ENCODE results near the gene RALGPS2.
"Not testable (repeated sequence)": the region's sequence is repeated elsewhere in the genome, so short reads cannot be mapped to it uniquely, and the experiment has no call there.

Gene RALGPS2

GRCh38 chr1:178784131-178784536, 59.1 kb downstream of the RALGPS2 start:
- no peak for DNase-seq

GRCh38 chr1:178792394-178792793, 67.3 kb downstream of the RALGPS2 start:
- no peak for DNase-seq

GRCh38 chr1:178796013-178796412, 71.0 kb downstream of the RALGPS2 start:
- no peak for DNase-seq

DNA sequence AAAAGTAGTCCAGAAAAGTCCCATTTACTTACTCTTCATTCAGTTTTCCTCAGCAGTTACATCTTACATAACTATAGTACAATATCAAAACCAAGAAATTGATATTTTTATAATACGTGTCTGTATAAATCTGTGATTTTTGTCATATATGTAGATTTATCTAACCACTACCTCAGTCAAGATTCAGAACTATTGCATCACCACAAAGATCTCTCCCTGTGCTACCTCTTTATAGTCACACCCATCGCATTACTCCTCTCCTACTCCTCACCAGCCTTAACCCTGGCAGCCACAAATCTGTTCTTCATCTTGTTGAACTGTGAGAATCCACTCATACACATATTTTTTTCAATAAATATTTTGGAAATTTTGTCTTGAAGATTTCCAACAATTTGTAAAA, 72.5 kb downstream of the RALGPS2 start:
- no peak for DNase-seq

DNA sequence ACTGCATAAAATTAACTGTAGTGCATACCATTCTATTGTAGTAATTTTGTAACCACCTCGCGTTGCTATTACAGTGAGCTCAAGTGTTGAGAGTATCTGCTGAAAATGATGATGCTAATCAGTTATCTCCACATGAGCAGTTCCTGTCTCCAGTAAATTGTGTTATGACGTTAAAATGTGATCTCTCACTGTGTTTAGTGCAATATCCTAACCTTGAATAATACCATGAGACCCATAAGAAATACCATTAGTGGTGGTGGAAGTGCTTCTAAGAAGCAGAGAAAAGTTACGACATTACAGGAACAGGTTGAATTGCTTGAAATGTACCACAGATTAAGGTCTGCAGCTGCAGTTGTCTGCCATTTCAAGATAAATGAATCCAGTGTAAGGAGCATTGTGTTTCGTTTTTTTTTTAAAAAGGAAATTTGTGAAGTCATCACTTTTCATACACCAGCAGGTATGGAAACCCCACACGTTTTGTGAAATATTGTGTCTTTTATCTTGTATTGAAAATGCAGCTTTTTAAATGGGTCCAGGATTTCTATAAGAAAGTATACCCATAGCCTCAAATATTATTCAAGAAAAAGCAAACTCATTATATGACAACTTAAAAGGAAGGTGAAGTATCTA, 73.3 kb downstream of the RALGPS2 start:
- DNase-seq: no peak

GRCh38 chr1:178802873-178803272, 77.8 kb downstream of the RALGPS2 start:
- DNase-seq: no peak

DNA sequence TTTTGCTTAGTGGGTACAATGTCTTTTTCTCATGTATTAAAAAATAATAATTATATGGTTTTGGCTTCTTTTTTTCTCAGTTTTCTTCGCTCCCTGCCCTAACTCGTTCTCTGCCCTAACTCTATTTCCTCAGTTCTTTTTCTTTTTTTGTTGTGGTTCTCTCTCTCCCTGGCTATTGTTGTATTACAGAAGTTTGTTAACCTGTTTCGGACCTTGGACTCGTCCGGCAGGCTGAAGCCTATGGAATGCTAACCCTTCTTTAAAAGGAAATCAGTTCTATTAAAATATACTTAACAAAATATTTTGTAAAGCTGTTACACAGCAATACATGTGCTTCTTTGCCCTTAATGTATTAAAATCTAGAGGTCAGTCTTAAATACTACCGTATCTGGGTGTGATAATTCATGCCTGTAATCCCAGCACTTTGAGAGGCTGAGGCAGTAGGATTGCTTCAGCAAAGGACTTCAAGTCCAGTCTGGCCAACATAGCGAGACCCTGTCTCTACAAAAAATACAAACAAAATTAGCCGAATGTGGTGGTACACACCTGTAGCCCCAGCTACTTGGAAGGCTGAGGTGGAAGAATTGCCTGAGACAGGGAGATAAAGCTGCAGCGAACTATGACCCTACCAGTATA, 81.7 kb downstream of the RALGPS2 start:
- DNase-seq: no peak

DNA sequence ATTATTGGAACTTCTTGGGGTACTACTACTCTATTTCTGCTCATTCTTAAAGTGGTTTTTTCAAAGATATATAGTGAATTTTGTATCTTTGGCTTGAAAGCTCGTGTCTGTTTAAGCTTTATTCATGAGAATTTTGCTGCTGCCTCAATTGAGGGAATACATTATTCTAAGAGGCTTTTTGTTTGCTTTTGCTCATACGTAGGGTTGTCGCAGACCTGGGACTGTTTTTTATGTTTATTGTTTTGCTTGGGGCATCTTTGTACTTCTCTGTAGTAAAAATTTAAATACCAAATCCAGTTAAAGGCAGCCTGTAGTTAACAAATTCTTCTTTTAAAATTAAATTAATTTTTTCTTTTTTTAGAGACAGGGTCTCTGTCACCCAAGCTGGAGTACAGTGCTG, 83.5 kb downstream of the RALGPS2 start:
- no peak for DNase-seq

GRCh38 chr1:178810585-178810984, 85.5 kb downstream of the RALGPS2 start:
- DNase-seq: no peak

DNA sequence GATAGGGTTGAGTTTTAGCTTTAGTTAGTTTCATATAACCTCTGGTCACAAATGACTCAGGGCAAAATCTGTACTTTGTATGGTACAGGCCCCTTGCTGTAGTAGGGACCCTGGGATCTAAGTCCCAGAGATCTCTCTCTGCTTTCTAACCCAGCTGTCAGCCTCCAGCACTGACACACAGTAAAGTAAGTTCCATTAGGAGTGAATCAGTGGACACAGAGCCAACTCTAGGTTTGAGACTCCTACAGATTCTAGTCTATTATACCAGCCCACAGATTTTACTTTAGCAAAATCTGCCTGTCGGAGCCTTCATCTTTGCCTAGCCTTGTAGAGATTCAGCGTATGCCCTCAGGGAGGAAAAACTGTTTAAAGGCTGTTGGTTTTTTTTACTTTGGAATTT, 93.4 kb downstream of the RALGPS2 start:
- no peak for DNase-seq

- no peak for DNase-seq
Observed at GRCh38 chr1:178819123-178819522, 94.1 kb downstream of the RALGPS2 start.

GRCh38 chr1:178821134-178821866, 96.3 kb downstream of the RALGPS2 start:
- peak; percentile 41 for DNase-seq

- DNase-seq: no peak
Observed at GRCh38 chr1:178825167-178825566, 100.1 kb downstream of the RALGPS2 start.

DNA sequence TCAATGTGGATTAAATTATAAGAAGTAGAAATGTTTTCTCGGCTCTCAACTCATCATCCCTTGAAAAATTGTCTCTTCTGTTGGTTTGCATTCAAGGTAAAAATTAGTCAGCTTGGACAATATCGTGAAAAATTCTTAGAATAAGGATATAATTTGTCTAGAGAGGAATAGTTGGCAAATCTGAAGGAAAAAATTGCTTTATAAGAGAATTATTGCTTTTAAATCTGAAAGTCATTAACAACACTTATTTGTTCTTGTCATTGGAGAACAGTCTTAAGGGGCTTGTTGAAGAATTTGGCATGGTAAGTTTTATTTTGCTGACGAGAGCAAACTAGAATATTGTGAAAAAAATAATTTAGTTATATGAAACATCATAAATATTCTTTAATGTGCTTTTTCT, 119.4 kb downstream of the RALGPS2 start:
- no peak for DNase-seq

DNA sequence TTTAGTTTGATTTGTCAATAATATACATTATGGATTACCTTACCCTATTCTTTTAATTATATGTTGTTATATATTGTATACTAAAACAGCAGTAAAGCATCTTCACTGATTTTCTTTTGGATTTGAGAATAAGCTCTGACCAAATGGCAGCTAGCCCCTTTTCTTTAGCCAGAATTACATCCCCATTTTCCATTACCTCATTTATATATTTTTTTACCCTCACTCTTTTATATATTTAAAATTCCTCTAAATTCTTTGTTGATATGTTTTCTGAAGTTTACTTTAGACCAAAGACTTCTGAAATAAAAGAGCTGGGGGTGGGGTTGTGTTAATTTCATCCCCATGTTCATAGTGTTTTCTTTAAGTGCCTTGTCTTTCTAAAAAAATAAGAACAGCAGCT, 121.3 kb downstream of the RALGPS2 start:
- no peak for DNase-seq

- DNase-seq: no peak
Observed at GRCh38 chr1:178847396-178847849, 122.4 kb downstream of the RALGPS2 start.

DNA sequence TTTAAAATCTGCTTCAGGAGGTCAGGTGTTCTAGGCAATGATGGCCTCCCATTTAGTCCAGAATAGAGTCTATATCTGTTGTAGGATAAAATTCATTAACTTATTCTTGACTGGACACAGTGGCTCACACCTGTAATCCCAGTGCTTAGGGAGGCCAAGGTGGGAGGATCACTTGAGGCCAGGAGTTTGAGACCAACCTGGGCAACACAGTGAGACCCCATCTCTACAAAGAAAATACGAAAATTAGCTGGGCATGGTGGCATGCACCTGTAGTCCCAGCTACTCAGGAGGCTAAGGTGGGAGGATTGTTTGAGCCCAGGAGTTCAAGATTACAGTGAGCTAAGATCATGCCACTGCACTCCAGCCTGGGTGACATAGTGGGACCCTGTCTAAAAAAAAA, 122.9 kb downstream of the RALGPS2 start:
- DNase-seq: not testable (repeated sequence)

DNA sequence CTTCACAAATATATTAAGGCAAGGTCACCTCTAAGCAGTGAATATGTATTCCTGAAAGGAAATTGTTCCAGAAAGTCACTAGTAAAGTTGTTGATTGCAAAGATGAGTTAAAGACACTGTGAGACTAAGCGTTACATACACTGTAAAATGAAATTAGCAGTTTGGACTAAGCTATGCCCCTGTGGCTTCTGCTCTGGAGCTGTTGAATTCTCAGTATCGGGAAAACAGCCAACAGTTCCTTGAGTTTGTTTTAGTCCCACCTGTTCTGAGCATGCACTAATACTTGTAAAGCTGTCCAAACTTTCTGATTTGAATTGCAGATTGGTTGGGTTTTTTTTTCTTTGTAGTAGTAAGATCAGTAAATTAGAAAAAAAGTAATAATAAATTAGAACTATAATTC, 124.9 kb downstream of the RALGPS2 start:
- DNase-seq: no peak

- no peak for DNase-seq
Observed at GRCh38 chr1:178857126-178857525, 132.1 kb downstream of the RALGPS2 start.

DNA sequence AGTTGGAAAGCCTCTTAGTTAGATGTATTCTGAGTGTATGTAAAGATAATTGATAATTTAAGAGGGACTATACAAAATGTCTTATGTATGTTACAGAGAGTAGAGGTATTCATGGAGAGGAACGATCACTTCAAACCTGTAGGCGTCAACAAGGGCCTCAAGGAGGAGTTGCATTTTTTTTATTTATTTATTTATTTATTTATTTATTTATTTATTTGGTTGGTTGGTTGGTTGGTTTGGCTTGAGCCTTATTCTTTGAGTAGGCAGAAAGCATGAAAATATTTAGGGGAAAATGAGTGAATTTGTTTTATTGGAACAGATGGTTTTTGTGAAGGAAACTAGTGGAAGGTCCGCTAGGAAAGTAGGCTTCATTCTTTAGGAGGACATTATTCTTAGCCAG, 137.4 kb downstream of the RALGPS2 start:
- no peak for DNase-seq

- no peak for DNase-seq
Observed at GRCh38 chr1:178862864-178863263, 137.8 kb downstream of the RALGPS2 start.

GRCh38 chr1:178864326-178864725, 139.3 kb downstream of the RALGPS2 start:
- peak; percentile 29 for DNase-seq

DNA sequence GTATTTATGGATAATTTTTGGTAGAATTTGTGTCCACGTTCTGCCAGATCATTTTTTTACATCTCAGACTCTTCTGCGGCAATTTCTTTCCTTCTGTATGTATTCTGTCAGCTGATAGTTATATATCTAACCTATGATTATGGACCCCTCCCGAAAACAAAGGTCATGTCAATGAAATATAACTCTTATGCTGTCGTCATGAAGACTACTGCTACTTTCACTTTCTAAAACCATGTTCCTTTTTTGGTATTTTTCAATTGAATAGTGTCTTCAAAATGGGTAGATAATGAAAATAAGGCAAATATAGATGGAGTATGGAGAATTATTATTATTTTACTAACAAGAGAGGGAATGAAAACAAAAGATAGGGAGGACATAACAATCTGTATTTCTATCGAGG, 142.6 kb downstream of the RALGPS2 start:
- no peak for DNase-seq

- DNase-seq: no peak
Observed at GRCh38 chr1:178868706-178869105, 143.7 kb downstream of the RALGPS2 start.
